IMR-90 (cell line): Measurements from ENCODE around the gene CHRD.

Source experiments
- CEBPB ChIP-seq: IDR thresholded peaks from 2 replicates; pipeline ENCODE4 v1.6.1; 2012; ENCODE audit warnings: low read depth, low read length, improper control_type of control experiment
- FOS ChIP-seq: fragments of 150-350 bp; IDR thresholded peaks from 2 replicates; pipeline ENCODE4 v1.6.1; 2016; ENCODE audit warnings: low read depth, low read length
- MXI1 ChIP-seq: IDR thresholded peaks from 2 replicates; pipeline ENCODE4 v1.6.1; 2012; ENCODE audit warnings: low read depth, mild to moderate bottlenecking, low read length, moderate library complexity, borderline replicate concordance
- POLR2A ChIP-seq: IDR thresholded peaks from 2 replicates; pipeline ENCODE4 v1.6.1; 2012; ENCODE audit warnings: mild to moderate bottlenecking, low read depth, low read length
- RAD21 ChIP-seq: IDR thresholded peaks from 2 replicates; pipeline ENCODE4 v1.6.1; 2012; ENCODE audit warnings: low read length, improper control_type of control experiment
- RCOR1 ChIP-seq: IDR thresholded peaks from 2 replicates; pipeline ENCODE4 v1.6.1; 2012; ENCODE audit warnings: mild to moderate bottlenecking, low read length, improper control_type of control experiment; ENCODE audit not compliant: insufficient replicate concordance
- RFX5 ChIP-seq: IDR thresholded peaks from 2 replicates; pipeline ENCODE4 v1.8.0; 2012; ENCODE audit warnings: low read depth, mild to moderate bottlenecking, low read length, moderate library complexity
- SMC3 ChIP-seq: fragments of 150-350 bp; IDR thresholded peaks from 2 replicates; pipeline ENCODE4 v1.6.1; 2016; ENCODE audit warnings: low read depth, mild to moderate bottlenecking, antibody characterized with exemption, low read length, moderate library complexity
- TF ChIP-seq, protein P1 (sequence below): conservative IDR thresholded peaks from 2 replicates; pipeline ENCODE4 v1.5.1; 2012; ENCODE audit warnings: mild to moderate bottlenecking, low read depth, low read length, improper control_type of control experiment
- TF ChIP-seq, protein P2 (sequence below): fragments of 150-350 bp; IDR thresholded peaks from 2 replicates; pipeline ENCODE4 v1.6.1; 2017; ENCODE audit warnings: mild to moderate bottlenecking, antibody characterized with exemption, low read length, low read depth

DNA sequence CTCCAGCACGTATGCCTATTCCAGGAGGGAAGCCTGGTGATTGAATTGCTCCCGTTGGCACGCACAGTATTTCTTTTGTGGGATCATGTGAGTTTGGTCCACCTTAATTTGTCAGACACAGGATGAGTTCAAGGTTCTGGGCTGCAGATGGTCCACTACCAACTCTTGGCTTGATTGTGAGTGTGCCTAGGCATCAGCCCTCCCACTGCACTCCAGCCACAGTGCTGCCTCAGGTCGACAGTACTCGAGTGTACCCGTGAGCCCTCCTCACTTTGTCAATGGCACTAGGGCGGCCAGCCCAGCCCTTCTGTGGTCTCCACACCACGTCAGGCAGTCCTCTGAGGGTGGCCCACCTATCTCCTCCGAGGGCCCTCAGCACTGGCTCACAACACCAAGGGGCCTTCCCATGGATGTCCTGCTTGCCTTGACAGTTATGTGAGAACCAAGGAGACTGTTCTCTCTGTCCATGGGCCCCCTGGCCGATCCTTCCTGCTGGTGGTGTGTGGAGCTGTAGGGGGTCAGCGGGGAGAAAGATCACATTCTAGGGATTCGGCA is 30.2 kb downstream of the CHRD start:
- TF ChIP-seq, protein P1, sequence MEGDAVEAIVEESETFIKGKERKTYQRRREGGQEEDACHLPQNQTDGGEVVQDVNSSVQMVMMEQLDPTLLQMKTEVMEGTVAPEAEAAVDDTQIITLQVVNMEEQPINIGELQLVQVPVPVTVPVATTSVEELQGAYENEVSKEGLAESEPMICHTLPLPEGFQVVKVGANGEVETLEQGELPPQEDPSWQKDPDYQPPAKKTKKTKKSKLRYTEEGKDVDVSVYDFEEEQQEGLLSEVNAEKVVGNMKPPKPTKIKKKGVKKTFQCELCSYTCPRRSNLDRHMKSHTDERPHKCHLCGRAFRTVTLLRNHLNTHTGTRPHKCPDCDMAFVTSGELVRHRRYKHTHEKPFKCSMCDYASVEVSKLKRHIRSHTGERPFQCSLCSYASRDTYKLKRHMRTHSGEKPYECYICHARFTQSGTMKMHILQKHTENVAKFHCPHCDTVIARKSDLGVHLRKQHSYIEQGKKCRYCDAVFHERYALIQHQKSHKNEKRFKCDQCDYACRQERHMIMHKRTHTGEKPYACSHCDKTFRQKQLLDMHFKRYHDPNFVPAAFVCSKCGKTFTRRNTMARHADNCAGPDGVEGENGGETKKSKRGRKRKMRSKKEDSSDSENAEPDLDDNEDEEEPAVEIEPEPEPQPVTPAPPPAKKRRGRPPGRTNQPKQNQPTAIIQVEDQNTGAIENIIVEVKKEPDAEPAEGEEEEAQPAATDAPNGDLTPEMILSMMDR, result no peak
- no peak for TF ChIP-seq RAD21
- TF ChIP-seq MXI1, result no peak
- no peak for TF ChIP-seq RFX5
- TF ChIP-seq CEBPB, result no peak
- TF ChIP-seq, protein P2, sequence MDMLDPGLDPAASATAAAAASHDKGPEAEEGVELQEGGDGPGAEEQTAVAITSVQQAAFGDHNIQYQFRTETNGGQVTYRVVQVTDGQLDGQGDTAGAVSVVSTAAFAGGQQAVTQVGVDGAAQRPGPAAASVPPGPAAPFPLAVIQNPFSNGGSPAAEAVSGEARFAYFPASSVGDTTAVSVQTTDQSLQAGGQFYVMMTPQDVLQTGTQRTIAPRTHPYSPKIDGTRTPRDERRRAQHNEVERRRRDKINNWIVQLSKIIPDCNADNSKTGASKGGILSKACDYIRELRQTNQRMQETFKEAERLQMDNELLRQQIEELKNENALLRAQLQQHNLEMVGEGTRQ, result no peak
- no peak for TF ChIP-seq POLR2A
- TF ChIP-seq SMC3, result no peak
- TF ChIP-seq FOS, result no peak
- TF ChIP-seq RCOR1, result no peak
